GM19025 (cell line): ENCODE data around the gene SCCPDH.
"Not testable (repeated sequence)": the region's sequence is repeated elsewhere in the genome, so short reads cannot be mapped to it uniquely, and the experiment has no call there.

Source experiments
- ATAC-seq: cut with Tn5 transposase; IDR thresholded peaks from one replicate; pipeline ENCODE4 v1.9.1; 2021; ENCODE audit warnings: mild to moderate bottlenecking, low read depth, moderate library complexity; ENCODE audit not compliant: unreplicated experiment

SCCPDH gene

GRCh38 chr1:246724016-246724730 is at the start of gene SCCPDH:
Gene SCCPDH, plus strand, starts transcription at chr1:246724409. Its CDS starts 14 bp downstream, at chr1:246724423.
- peak; percentile 91 for ATAC-seq

- ATAC-seq = no peak
Measured at GRCh38 chr1:246677842-246678241, 46.4 kb upstream of the SCCPDH start.

GRCh38 chr1:246678816-246679793 is 45.1 kb upstream of the SCCPDH start:
- no peak for ATAC-seq

GRCh38 chr1:246679794-246680177 is 44.4 kb upstream of the SCCPDH start:
- no peak for ATAC-seq

GRCh38 chr1:246680190-246680589 is 44.0 kb upstream of the SCCPDH start:
- ATAC-seq = no peak

- no peak for ATAC-seq
Measured at GRCh38 chr1:246680696-246681130, 43.5 kb upstream of the SCCPDH start.

GRCh38 chr1:246681900-246682895 is 42.0 kb upstream of the SCCPDH start:
- no peak for ATAC-seq

GRCh38 chr1:246683521-246683920 is 40.7 kb upstream of the SCCPDH start:
- ATAC-seq = no peak

GRCh38 chr1:246687002-246687401 is 37.2 kb upstream of the SCCPDH start:
- no peak for ATAC-seq

- peak; percentile 89 for ATAC-seq
Measured at GRCh38 chr1:246689409-246690008, 34.7 kb upstream of the SCCPDH start.

- ATAC-seq = no peak
Measured at GRCh38 chr1:246690100-246690499, 34.1 kb upstream of the SCCPDH start.

- no peak for ATAC-seq
Measured at GRCh38 chr1:246691622-246692495, 32.4 kb upstream of the SCCPDH start.

GRCh38 chr1:246694213-246694895 is 29.9 kb upstream of the SCCPDH start:
- ATAC-seq = not testable (repeated sequence)

GRCh38 chr1:246695136-246695535 is 29.1 kb upstream of the SCCPDH start:
- no peak for ATAC-seq

GRCh38 chr1:246695666-246696065 is 28.5 kb upstream of the SCCPDH start:
- no peak for ATAC-seq

GRCh38 chr1:246698466-246699094 is 25.6 kb upstream of the SCCPDH start:
- no peak for ATAC-seq

- ATAC-seq = peak; percentile 94
Measured at GRCh38 chr1:246699095-246699735, 25.0 kb upstream of the SCCPDH start.
